ENCODE results near the gene ITIH5.

DNA sequence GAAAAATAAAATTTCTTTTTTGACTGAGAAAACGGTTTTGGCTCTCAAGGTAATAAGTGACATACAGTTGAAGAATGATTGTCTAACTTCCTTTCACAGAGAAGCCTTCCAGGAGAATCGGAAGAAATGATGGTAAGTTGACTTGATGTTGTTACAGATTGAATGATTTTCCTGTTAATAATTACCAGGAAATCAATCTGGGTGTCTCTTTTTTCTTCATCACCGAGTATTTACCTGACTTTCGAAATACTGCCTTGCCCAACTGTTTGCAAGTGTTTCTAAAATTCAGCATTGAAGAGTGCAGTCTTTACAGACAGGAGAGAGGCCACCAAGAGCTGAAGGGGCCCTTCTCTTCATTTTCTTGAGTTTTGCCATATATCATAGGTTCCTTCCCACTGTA lies 40.3 kb upstream of the ITIH5 start:
- TF ChIP-seq, protein P1, sequence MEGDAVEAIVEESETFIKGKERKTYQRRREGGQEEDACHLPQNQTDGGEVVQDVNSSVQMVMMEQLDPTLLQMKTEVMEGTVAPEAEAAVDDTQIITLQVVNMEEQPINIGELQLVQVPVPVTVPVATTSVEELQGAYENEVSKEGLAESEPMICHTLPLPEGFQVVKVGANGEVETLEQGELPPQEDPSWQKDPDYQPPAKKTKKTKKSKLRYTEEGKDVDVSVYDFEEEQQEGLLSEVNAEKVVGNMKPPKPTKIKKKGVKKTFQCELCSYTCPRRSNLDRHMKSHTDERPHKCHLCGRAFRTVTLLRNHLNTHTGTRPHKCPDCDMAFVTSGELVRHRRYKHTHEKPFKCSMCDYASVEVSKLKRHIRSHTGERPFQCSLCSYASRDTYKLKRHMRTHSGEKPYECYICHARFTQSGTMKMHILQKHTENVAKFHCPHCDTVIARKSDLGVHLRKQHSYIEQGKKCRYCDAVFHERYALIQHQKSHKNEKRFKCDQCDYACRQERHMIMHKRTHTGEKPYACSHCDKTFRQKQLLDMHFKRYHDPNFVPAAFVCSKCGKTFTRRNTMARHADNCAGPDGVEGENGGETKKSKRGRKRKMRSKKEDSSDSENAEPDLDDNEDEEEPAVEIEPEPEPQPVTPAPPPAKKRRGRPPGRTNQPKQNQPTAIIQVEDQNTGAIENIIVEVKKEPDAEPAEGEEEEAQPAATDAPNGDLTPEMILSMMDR (IDR thresholded peaks at IDR 0.05) = no peak
- no peak for TF ChIP-seq EZH2 (IDR thresholded peaks at IDR 0.05; ENCODE audit: borderline replicate concordance, insufficient read depth, low read depth, low read length, poor library complexity, severe bottlenecking)
